Tibial artery (tissue), 4 donors: ENCODE results near the gene TRIM31.

Experiments used
- DNase-seq, 2 donors: peaks; one replicate each; pipeline ENCODE4 v3.0.0-alpha.2; 2019
- H3K27ac ChIP-seq, 2 donors: fragments of 200-600 bp; sonication (generic) in 1 of 2; 1 replicate in 1 of 2; 2 replicates in 1 of 2; pipeline ENCODE4 v1.5.1; 2018 to 2019; ENCODE audit warnings: mild to moderate bottlenecking in 1 of 2
- H3K27me3 ChIP-seq, 2 donors: fragments of 200-600 bp; sonication (generic) in 1 of 2; one replicate each; pipeline versions ENCODE4 v1.5.1 to v1.6.0; 2016 to 2019
- H3K36me3 ChIP-seq, 3 donors: fragments of 200-600 bp; sonication (generic) in 2 of 3; one replicate each; pipeline ENCODE4 v1.5.1; 2016 to 2019; ENCODE audit warnings: mild to moderate bottlenecking in 2 of 3
- H3K4me1 ChIP-seq, 4 donors: fragments of 200-600 bp; sonication (generic) in 2 of 4; 1 replicate in 3 of 4; 2 replicates in 1 of 4; pipeline ENCODE4 v1.5.1; 2016 to 2019
- H3K4me3 ChIP-seq, 2 donors: fragments of 200-600 bp; sonication (generic) in 1 of 2; 1 replicate in 1 of 2; 2 replicates in 1 of 2; pipeline ENCODE4 v1.5.1; 2018 to 2019; ENCODE audit warnings: mild to moderate bottlenecking in 2 of 2
- H3K9me3 ChIP-seq, 3 donors: fragments of 200-600 bp; sonication (generic) in 1 of 3; one replicate each; pipeline ENCODE4 v1.5.1; 2016 to 2019
- CTCF ChIP-seq, 2 experiments: fragments of 200-600 bp in 1 of 2; fragments of 450-650 bp in 1 of 2; IDR thresholded peaks; one replicate each; pipeline ENCODE4 v1.5.1; 2017 to 2019; ENCODE audit warnings: antibody characterized with exemption in 2 of 2, mild to moderate bottlenecking in 1 of 2, moderate library complexity in 1 of 2
- intact Hi-C: fragments of 100-400 bp; cut with DNase I; formaldehyde crosslinking; loops from one replicate; pipeline ENCODE4 v1.15.0; 2023; ENCODE audit warnings: low total_unique reads

The TRIM31 gene

GRCh38 chr6:30116724-30117123, 3.8 kb upstream of the TRIM31 start:
- Histone ChIP-seq H3K27ac (no peak overlapping the region), H3K27me3 (peaks cover 0 to 25% of the 10 kb centered on the region in 2 donors), H3K9me3 (no peaks in the 10 kb centered on the region), H3K4me3 (no peak overlapping the region), H3K36me3 (no peaks in the 10 kb centered on the region), H3K4me1 (no peaks in the 10 kb centered on the region)
- TF ChIP-seq CTCF (IDR thresholded peaks at IDR 0.05), result no peak
- intact Hi-C loops, result no loop called here
- DNase-seq, result no peak

GRCh38 chr6:30113841-30114240, 951 bp upstream of the TRIM31 start:
- no peak overlapping the region for H3K4me3 ChIP-seq
- H3K9me3 ChIP-seq, result no peaks in the 10 kb centered on the region
- no peak overlapping the region for H3K27ac ChIP-seq
- DNase-seq, result no peak
- H3K4me1 ChIP-seq, result no peaks in the 10 kb centered on the region
- peaks cover 0 to 39% of the 10 kb centered on the region in 2 donors for H3K27me3 ChIP-seq
- intact Hi-C loops, result no loop called here
- no peaks in the 10 kb centered on the region for H3K36me3 ChIP-seq
- no peak for TF ChIP-seq CTCF (IDR thresholded peaks at IDR 0.05)

- TF ChIP-seq CTCF (IDR thresholded peaks at IDR 0.05), result no peak
- intact Hi-C loops, result no loop called here
- Histone ChIP-seq H3K4me3 (no peak overlapping the region), H3K9me3 (no peaks in the 10 kb centered on the region), H3K27ac (no peak overlapping the region), H3K27me3 (peaks cover 0 to 47% of the 10 kb centered on the region in 2 donors), H3K36me3 (no peaks in the 10 kb centered on the region), H3K4me1 (no peaks in the 10 kb centered on the region)
- no peak for DNase-seq
Measured at GRCh38 chr6:30112402-30112994, 392 bp downstream of the TRIM31 start.

GRCh38 chr6:30111266-30111856, 1.5 kb downstream of the TRIM31 start:
- no peak overlapping the region for H3K27ac ChIP-seq
- TF ChIP-seq CTCF (IDR thresholded peaks at IDR 0.05), result no peak
- intact Hi-C loops, result no loop called here

GRCh38 chr6:30104661-30105060, 8.2 kb downstream of the TRIM31 start:
- Histone ChIP-seq H3K27me3 (peaks cover 0 to 46% of the 10 kb centered on the region in 2 donors), H3K4me1 (peaks cover 0 to 38% (median 27%) of the 10 kb centered on the region in 4 donors), H3K36me3 (no peaks in the 10 kb centered on the region), H3K27ac (no peak overlapping the region), H3K4me3 (no peak overlapping the region), H3K9me3 (no peaks in the 10 kb centered on the region)
- no peak for TF ChIP-seq CTCF (IDR thresholded peaks at IDR 0.05)
- intact Hi-C loops, result loop anchor here (5.0 kb wide), 2 partner anchors 33 to 37 kb away; partner anchors contain the start of genes PPP1R11 and TRIM40
- no peak for DNase-seq

More at GRCh38 chr6:30111266-30111856, 1.5 kb downstream of the TRIM31 start:
- Histone ChIP-seq H3K4me3 (no peak overlapping the region), H3K36me3 (no peaks in the 10 kb centered on the region), H3K9me3 (no peaks in the 10 kb centered on the region), H3K27me3 (peaks cover 0 to 54% of the 10 kb centered on the region in 2 donors), H3K4me1 (no peaks in the 10 kb centered on the region)
- DNase-seq, result no peak
